GM12878 (cell line): ENCODE data around the gene MRPL37. TPM values are rescaled to one million over a fixed set of nuclear protein-coding genes. Genes with fewer than 3 reads are reported as not detected.

Source experiments
- ATAC-seq: fragments of 200-7000 bp; cut with Tn5 transposase; 3 replicates; pipeline ENCODE4 v1.9.1; 2020; ENCODE audit warnings: mild to moderate bottlenecking, moderate library complexity
- BruUV-seq: library from RNA; stranded (reverse); fragments of 400-500 nt; replicated peaks from 2 replicates; lab custom pipeline; 2021; lab: Mats Ljungman, UMichigan
- CTCF ChIA-PET: fragments of 300-600 bp; sonication (Branson Sonifier 250); formaldehyde crosslinking; extraction: SDS; loops from one replicate; lab custom pipeline; 2021; ENCODE audit warnings: inconsistent platforms; lab: Yijun Ruan, JAX
- POLR2A ChIA-PET: fragments of 350-600 bp; formaldehyde crosslinking; extraction: SDS; loops from one replicate; lab custom pipeline; 2021; ENCODE audit warnings: inconsistent platforms; lab: Charles Lee
- RAD21 ChIA-PET: fragments of 300-600 bp; sonication (Branson Sonifier 250); formaldehyde crosslinking; loops from one replicate; lab custom pipeline; 2023; ENCODE audit warnings: antibody characterized with exemption; ENCODE audit not compliant: unreplicated experiment; lab: Charles Lee
- SMC1A ChIA-PET: fragments of 300-600 bp; sonication (Branson Sonifier 250); formaldehyde crosslinking; loops from one replicate; lab custom pipeline; 2023; ENCODE audit not compliant: unreplicated experiment, uncharacterized antibody; lab: Charles Lee
- DNase-seq: peaks from one replicate; pipeline ENCODE4 v3.0.0-alpha.2; 2011; ENCODE audit warnings: low read depth, low spot score
- FAIRE-seq: peaks from 3 replicates; lab custom pipeline; 2011; peaks lifted over from hg19 to GRCh38; lab: Jason Lieb, UNC
- H2AFZ ChIP-seq: 2 replicates; pipeline ENCODE4 v1.6.0; 2011; ENCODE audit warnings: low read depth, low read length, control low read depth; ENCODE audit not compliant: control insufficient read depth
- H3K27ac ChIP-seq: 2 replicates; pipeline ENCODE4 v1.5.1; 2011; ENCODE audit warnings: control low read depth; ENCODE audit not compliant: control insufficient read depth, insufficient read depth
- H3K27me3 ChIP-seq, 2 experiments: replicated peaks in 1 of 2; 2 replicates each; pipeline versions ENCODE4 v1.6.0 to v1.6.1; 2011; ENCODE audit warnings: low read length in 1 of 2; ENCODE audit not compliant: control insufficient read depth in 2 of 2, insufficient read depth in 2 of 2
- H3K36me3 ChIP-seq, 2 experiments: 2 replicates each; pipeline ENCODE4 v1.5.1; 2011; ENCODE audit warnings: low read length in 1 of 2; ENCODE audit not compliant: control insufficient read depth in 2 of 2, insufficient read depth in 2 of 2
- H3K4me1 ChIP-seq: 2 replicates; pipeline ENCODE4 v1.6.1; 2011; ENCODE audit warnings: mild to moderate bottlenecking, low read length, moderate library complexity, mixed read lengths; ENCODE audit not compliant: control insufficient read depth, insufficient read depth
- H3K4me2 ChIP-seq: 2 replicates; pipeline ENCODE4 v1.6.0; 2011; ENCODE audit warnings: control low read depth; ENCODE audit not compliant: control insufficient read depth, insufficient read depth
- H3K4me3 ChIP-seq: fragments of 200-600 bp; sonication (generic); 2 replicates; pipeline ENCODE4 v1.5.1; 2016
- H3K79me2 ChIP-seq: 2 replicates; pipeline ENCODE4 v1.6.0; 2011; ENCODE audit warnings: low read length; ENCODE audit not compliant: control insufficient read depth, insufficient read depth
- H3K9ac ChIP-seq: 2 replicates; pipeline ENCODE4 v1.8.0; 2011; ENCODE audit warnings: low read length, control low read depth, mixed read lengths; ENCODE audit not compliant: control insufficient read depth, insufficient read depth
- H3K9me3 ChIP-seq: replicated peaks from 3 replicates; pipeline ENCODE4 v1.5.1; 2011; ENCODE audit warnings: mild to moderate bottlenecking, low read length; ENCODE audit not compliant: control insufficient read depth, insufficient read depth
- H4K20me1 ChIP-seq: 2 replicates; pipeline ENCODE4 v1.6.0; 2011; ENCODE audit not compliant: control insufficient read depth, insufficient read depth
- ESRRA ChIP-seq: IDR thresholded peaks from 2 replicates; pipeline ENCODE4 v1.6.1; 2012; ENCODE audit warnings: mild to moderate bottlenecking, low read length, improper control_type of control experiment
- HCFC1 ChIP-seq: fragments of 150-350 bp; IDR thresholded peaks from 2 replicates; pipeline ENCODE4 v1.6.1; 2014; ENCODE audit warnings: low read length
- HDAC6 ChIP-seq: fragments of 200-600 bp; sonication (generic); IDR thresholded peaks from one replicate; pipeline ENCODE4 v1.8.0; 2017; ENCODE audit warnings: antibody characterized with exemption; ENCODE audit not compliant: unreplicated experiment
- PRDM15 ChIP-seq: fragments of 450-650 bp; formaldehyde crosslinking; IDR thresholded peaks from 2 replicates; pipeline ENCODE4 v1.4.0; 2020; ENCODE audit warnings: mild to moderate bottlenecking, moderate library complexity
- SIN3A ChIP-seq: IDR thresholded peaks from 2 replicates; pipeline ENCODE4 v1.6.1; 2012; ENCODE audit warnings: low read depth, low read length, improper control_type of control experiment
- ZNF384 ChIP-seq: IDR thresholded peaks from 2 replicates; pipeline ENCODE4 v1.6.1; 2012; ENCODE audit warnings: low read depth, mild to moderate bottlenecking, low read length, improper control_type of control experiment, borderline replicate concordance
- WGBS: methylation state at CpG from one replicate; pipeline ENCODE4 v1.1.6; 2016; ENCODE audit warnings: low lambda C conversion rate; ENCODE audit not compliant: insufficient replicate concordance, insufficient coverage; ENCODE audit errors: missing lambda C conversion rate; 5-methylcytosine and 5-hydroxymethylcytosine counted together
- in situ Hi-C: fragments of 300-500 bp; cut with MboI; formaldehyde crosslinking; loops from 9 replicates; pipeline ENCODE4 v1.14.3; 2018; ENCODE audit warnings: mixed read lengths
- intact Hi-C: fragments of 100-400 bp; cut with micrococcal nuclease; formaldehyde crosslinking; loops from one replicate; pipeline ENCODE4 v1.14.2; 2022; ENCODE audit not compliant: unreplicated experiment
- polyA plus RNA-seq, 11 experiments: library from polyadenylated mRNA; depleted of rRNA in 4 of 11; unstranded in 6 of 11; stranded (reverse) in 5 of 11; fragments of >200 nt; fragmentation: Nextera tagmentation in 4 of 11; fragmentation: Illumina TruSeq in 1 of 11; extraction: Ambion mirVana in 4 of 11; extraction: Trizol in 1 of 11; gene quantifications; 1 replicate in 1 of 11; 2 replicates in 10 of 11; pipeline versions ENCODE4 v1.2.1 to v1.2.3, GENCODE V29; 2011 to 2016; ENCODE audit warnings: inconsistent platforms in 2 of 11, missing spikeins in 2 of 11, low read depth in 1 of 11
- total RNA-seq, 4 experiments: library from RNA; depleted of rRNA in 3 of 4; stranded (reverse); fragments of >200 nt in 3 of 4; fragmentation: Illumina TruSeq in 1 of 4; extraction: Trizol in 1 of 4; gene quantifications; 2 replicates each; pipeline versions ENCODE4 v1.2.1 to v1.2.3, GENCODE V29; 2013 to 2021

The MRPL37 gene
- total and polyA plus RNA-seq, 10 of the 15 experiments (the other 5 are each of a cell fraction or from before 2014, with no cell fraction given) = 41.4 to 217 (median 159) TPM

GRCh38 chr1:54163573-54163972 is 36.4 kb upstream of the MRPL37 start:
- FAIRE-seq (no peak), DNase-seq (no peak), ATAC-seq (no peak)
- Histone ChIP-seq H3K79me2 (no peaks in the 10 kb centered on the region), H3K4me2 (no peak overlapping the region), H3K4me3 (no peak overlapping the region), H3K27ac (no peak overlapping the region), H2AFZ (no peak overlapping the region), H3K27me3 (no peaks in the 10 kb centered on the region), H3K9me3 (no peaks in the 10 kb centered on the region), H3K36me3 (no peaks in the 10 kb centered on the region), H4K20me1 (no peaks in the 10 kb centered on the region), H3K9ac (no peak overlapping the region), H3K4me1 (no peaks in the 10 kb centered on the region)
- CTCF ChIA-PET = no interaction called here
- BruUV-seq = no TSS peak
- TF ChIP-seq ESRRA = no peak
- TF ChIP-seq SIN3A = no peak
- no peak for TF ChIP-seq PRDM15 (CRISPR knock-in tag)
- TF ChIP-seq HDAC6 = no peak
- TF ChIP-seq ZNF384 = no peak
- no peak for TF ChIP-seq HCFC1
- in situ Hi-C loops = no loop called here
- RAD21 ChIA-PET = no interaction called here
- POLR2A ChIA-PET = no interaction called here
- WGBS = 36% methylated on average over 5 of the region's 5 CpGs
- SMC1A ChIA-PET = no interaction called here
- intact Hi-C loops = no loop called here
